GM12878 (cell line): ENCODE data around the gene DIAPH3. TPM values are rescaled to one million over a fixed set of nuclear protein-coding genes. Genes with fewer than 3 reads are reported as not detected.

Source experiments
- ATAC-seq: fragments of 200-7000 bp; cut with Tn5 transposase; 3 replicates; pipeline ENCODE4 v1.9.1; 2020; ENCODE audit warnings: mild to moderate bottlenecking, moderate library complexity
- BruUV-seq: library from RNA; stranded (reverse); fragments of 400-500 nt; replicated peaks from 2 replicates; lab custom pipeline; 2021; lab: Mats Ljungman, UMichigan
- CTCF ChIA-PET: fragments of 300-600 bp; sonication (Branson Sonifier 250); formaldehyde crosslinking; extraction: SDS; loops from one replicate; lab custom pipeline; 2021; ENCODE audit warnings: inconsistent platforms; lab: Yijun Ruan, JAX
- POLR2A ChIA-PET: fragments of 350-600 bp; formaldehyde crosslinking; extraction: SDS; loops from one replicate; lab custom pipeline; 2021; ENCODE audit warnings: inconsistent platforms; lab: Charles Lee
- RAD21 ChIA-PET: fragments of 300-600 bp; sonication (Branson Sonifier 250); formaldehyde crosslinking; loops from one replicate; lab custom pipeline; 2023; ENCODE audit warnings: antibody characterized with exemption; ENCODE audit not compliant: unreplicated experiment; lab: Charles Lee
- SMC1A ChIA-PET: fragments of 300-600 bp; sonication (Branson Sonifier 250); formaldehyde crosslinking; loops from one replicate; lab custom pipeline; 2023; ENCODE audit not compliant: unreplicated experiment, uncharacterized antibody; lab: Charles Lee
- DNase-seq: peaks from one replicate; pipeline ENCODE4 v3.0.0-alpha.2; 2011; ENCODE audit warnings: low read depth, low spot score
- FAIRE-seq: peaks from 3 replicates; lab custom pipeline; 2011; peaks lifted over from hg19 to GRCh38; lab: Jason Lieb, UNC
- H2AFZ ChIP-seq: 2 replicates; pipeline ENCODE4 v1.6.0; 2011; ENCODE audit warnings: low read depth, low read length, control low read depth; ENCODE audit not compliant: control insufficient read depth
- H3K27ac ChIP-seq: 2 replicates; pipeline ENCODE4 v1.5.1; 2011; ENCODE audit warnings: control low read depth; ENCODE audit not compliant: control insufficient read depth, insufficient read depth
- H3K27me3 ChIP-seq, 2 experiments: replicated peaks in 1 of 2; 2 replicates each; pipeline versions ENCODE4 v1.6.0 to v1.6.1; 2011; ENCODE audit warnings: low read length in 1 of 2; ENCODE audit not compliant: control insufficient read depth in 2 of 2, insufficient read depth in 2 of 2
- H3K36me3 ChIP-seq, 2 experiments: 2 replicates each; pipeline ENCODE4 v1.5.1; 2011; ENCODE audit warnings: low read length in 1 of 2; ENCODE audit not compliant: control insufficient read depth in 2 of 2, insufficient read depth in 2 of 2
- H3K4me1 ChIP-seq: 2 replicates; pipeline ENCODE4 v1.6.1; 2011; ENCODE audit warnings: mild to moderate bottlenecking, low read length, moderate library complexity, mixed read lengths; ENCODE audit not compliant: control insufficient read depth, insufficient read depth
- H3K4me2 ChIP-seq: 2 replicates; pipeline ENCODE4 v1.6.0; 2011; ENCODE audit warnings: control low read depth; ENCODE audit not compliant: control insufficient read depth, insufficient read depth
- H3K4me3 ChIP-seq: fragments of 200-600 bp; sonication (generic); 2 replicates; pipeline ENCODE4 v1.5.1; 2016
- H3K79me2 ChIP-seq: 2 replicates; pipeline ENCODE4 v1.6.0; 2011; ENCODE audit warnings: low read length; ENCODE audit not compliant: control insufficient read depth, insufficient read depth
- H3K9ac ChIP-seq: 2 replicates; pipeline ENCODE4 v1.8.0; 2011; ENCODE audit warnings: low read length, control low read depth, mixed read lengths; ENCODE audit not compliant: control insufficient read depth, insufficient read depth
- H3K9me3 ChIP-seq: replicated peaks from 3 replicates; pipeline ENCODE4 v1.5.1; 2011; ENCODE audit warnings: mild to moderate bottlenecking, low read length; ENCODE audit not compliant: control insufficient read depth, insufficient read depth
- H4K20me1 ChIP-seq: 2 replicates; pipeline ENCODE4 v1.6.0; 2011; ENCODE audit not compliant: control insufficient read depth, insufficient read depth
- ATF7 ChIP-seq: fragments of 450-650 bp; IDR thresholded peaks from 2 replicates; pipeline ENCODE4 v1.6.1; 2016; ENCODE audit warnings: low read depth, mild to moderate bottlenecking
- BMI1 ChIP-seq: fragments of 450-650 bp; IDR thresholded peaks from 2 replicates; pipeline ENCODE4 v1.6.1; 2016; ENCODE audit warnings: mild to moderate bottlenecking, moderate library complexity, borderline replicate concordance
- CHD2 ChIP-seq: IDR thresholded peaks from 2 replicates; pipeline ENCODE4 v1.6.1; 2011; ENCODE audit warnings: low read depth, low read length, improper control_type of control experiment, borderline replicate concordance
- KLF5 ChIP-seq: fragments of 450-650 bp; IDR thresholded peaks from 2 replicates; pipeline ENCODE4 v1.6.1; 2014; ENCODE audit warnings: mild to moderate bottlenecking; ENCODE audit not compliant: partially characterized antibody
- MYC ChIP-seq: IDR thresholded peaks from 2 replicates; pipeline ENCODE4 v1.6.1; 2011; ENCODE audit warnings: mild to moderate bottlenecking, low read length, moderate library complexity, inconsistent platforms; ENCODE audit not compliant: insufficient read depth, insufficient replicate concordance, insufficient read length, severe bottlenecking
- TCF3 ChIP-seq: IDR thresholded peaks from 2 replicates; pipeline ENCODE4 v1.6.1; 2012; ENCODE audit warnings: low read depth, mild to moderate bottlenecking, low read length, borderline replicate concordance; ENCODE audit not compliant: insufficient read depth
- WRNIP1 ChIP-seq: IDR thresholded peaks from 2 replicates; pipeline ENCODE4 v1.6.1; 2011; ENCODE audit warnings: low read depth, low read length, improper control_type of control experiment, borderline replicate concordance
- ZBED1 ChIP-seq: IDR thresholded peaks from 2 replicates; pipeline ENCODE4 v1.6.1; 2016; ENCODE audit warnings: borderline replicate concordance
- ZNF274 ChIP-seq: IDR thresholded peaks from one replicate; pipeline ENCODE4 v1.8.0; 2011; ENCODE audit not compliant: insufficient read length, insufficient read depth
- ZNF384 ChIP-seq: IDR thresholded peaks from 2 replicates; pipeline ENCODE4 v1.6.1; 2012; ENCODE audit warnings: low read depth, mild to moderate bottlenecking, low read length, improper control_type of control experiment, borderline replicate concordance
- WGBS: methylation state at CpG from one replicate; pipeline ENCODE4 v1.1.6; 2016; ENCODE audit warnings: low lambda C conversion rate; ENCODE audit not compliant: insufficient replicate concordance, insufficient coverage; ENCODE audit errors: missing lambda C conversion rate; 5-methylcytosine and 5-hydroxymethylcytosine counted together
- in situ Hi-C: fragments of 300-500 bp; cut with MboI; formaldehyde crosslinking; loops from 9 replicates; pipeline ENCODE4 v1.14.3; 2018; ENCODE audit warnings: mixed read lengths
- intact Hi-C: fragments of 100-400 bp; cut with micrococcal nuclease; formaldehyde crosslinking; loops from one replicate; pipeline ENCODE4 v1.14.2; 2022; ENCODE audit not compliant: unreplicated experiment
- polyA plus RNA-seq, 11 experiments: library from polyadenylated mRNA; depleted of rRNA in 4 of 11; unstranded in 6 of 11; stranded (reverse) in 5 of 11; fragments of >200 nt; fragmentation: Nextera tagmentation in 4 of 11; fragmentation: Illumina TruSeq in 1 of 11; extraction: Ambion mirVana in 4 of 11; extraction: Trizol in 1 of 11; gene quantifications; 1 replicate in 1 of 11; 2 replicates in 10 of 11; pipeline versions ENCODE4 v1.2.1 to v1.2.3, GENCODE V29; 2011 to 2016; ENCODE audit warnings: inconsistent platforms in 2 of 11, missing spikeins in 2 of 11, low read depth in 1 of 11
- total RNA-seq, 4 experiments: library from RNA; depleted of rRNA in 3 of 4; stranded (reverse); fragments of >200 nt in 3 of 4; fragmentation: Illumina TruSeq in 1 of 4; extraction: Trizol in 1 of 4; gene quantifications; 2 replicates each; pipeline versions ENCODE4 v1.2.1 to v1.2.3, GENCODE V29; 2013 to 2021
- TF ChIP-seq, protein P1 (sequence below): fragments of 450-650 bp; formaldehyde crosslinking; IDR thresholded peaks from 2 replicates; pipeline ENCODE4 v1.4.0; 2020; ENCODE audit warnings: mild to moderate bottlenecking, moderate library complexity
- TF ChIP-seq, protein P2 (sequence below): fragments of 450-650 bp; IDR thresholded peaks from 2 replicates; pipeline ENCODE4 v1.6.1; 2017; ENCODE audit warnings: borderline replicate concordance

Gene DIAPH3
- total and polyA plus RNA-seq, 10 of the 15 experiments (the other 5 are each of a cell fraction or from before 2014, with no cell fraction given): 10.1 to 25.2 (median 15.4) TPM

DNA sequence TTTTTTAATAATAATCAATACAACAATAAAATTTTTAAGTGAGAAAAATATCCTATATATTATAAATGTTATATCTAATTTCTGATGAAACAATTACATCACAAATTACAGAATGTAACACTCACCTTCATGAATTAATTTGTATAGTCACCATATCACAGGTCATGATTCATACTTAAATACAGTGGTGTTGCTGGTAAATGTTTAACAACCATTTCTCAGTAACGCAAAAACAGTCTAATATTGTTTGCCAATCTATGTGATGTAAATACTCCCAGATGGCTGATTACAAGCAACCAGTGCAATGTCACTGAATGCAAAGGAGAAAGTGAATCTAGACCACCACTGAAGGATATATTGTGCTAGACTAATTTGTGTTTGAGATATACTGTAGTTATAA is 97.5 kb downstream of the DIAPH3 start:
- POLR2A ChIA-PET: no interaction called here
- Histone ChIP-seq H3K27ac (no peak overlapping the region), H3K36me3 (no peaks in the 10 kb centered on the region), H2AFZ (no peak overlapping the region), H3K4me2 (no peak overlapping the region), H3K4me1 (no peaks in the 10 kb centered on the region), H3K79me2 (no peaks in the 10 kb centered on the region), H4K20me1 (no peaks in the 10 kb centered on the region), H3K9ac (no peak overlapping the region), H3K9me3 (no peaks in the 10 kb centered on the region; the same call in 2 of the 3 replicates), H3K27me3 (no peaks in the 10 kb centered on the region), H3K4me3 (no peak overlapping the region)
- ATAC-seq: no peak
- no TSS peak for BruUV-seq
- WGBS: 100% methylated on average over 1 of the region's 1 CpG
- TF ChIP-seq TCF3: no peak
- no peak for TF ChIP-seq CHD2
- TF ChIP-seq KLF5: no peak
- TF ChIP-seq, protein P1, sequence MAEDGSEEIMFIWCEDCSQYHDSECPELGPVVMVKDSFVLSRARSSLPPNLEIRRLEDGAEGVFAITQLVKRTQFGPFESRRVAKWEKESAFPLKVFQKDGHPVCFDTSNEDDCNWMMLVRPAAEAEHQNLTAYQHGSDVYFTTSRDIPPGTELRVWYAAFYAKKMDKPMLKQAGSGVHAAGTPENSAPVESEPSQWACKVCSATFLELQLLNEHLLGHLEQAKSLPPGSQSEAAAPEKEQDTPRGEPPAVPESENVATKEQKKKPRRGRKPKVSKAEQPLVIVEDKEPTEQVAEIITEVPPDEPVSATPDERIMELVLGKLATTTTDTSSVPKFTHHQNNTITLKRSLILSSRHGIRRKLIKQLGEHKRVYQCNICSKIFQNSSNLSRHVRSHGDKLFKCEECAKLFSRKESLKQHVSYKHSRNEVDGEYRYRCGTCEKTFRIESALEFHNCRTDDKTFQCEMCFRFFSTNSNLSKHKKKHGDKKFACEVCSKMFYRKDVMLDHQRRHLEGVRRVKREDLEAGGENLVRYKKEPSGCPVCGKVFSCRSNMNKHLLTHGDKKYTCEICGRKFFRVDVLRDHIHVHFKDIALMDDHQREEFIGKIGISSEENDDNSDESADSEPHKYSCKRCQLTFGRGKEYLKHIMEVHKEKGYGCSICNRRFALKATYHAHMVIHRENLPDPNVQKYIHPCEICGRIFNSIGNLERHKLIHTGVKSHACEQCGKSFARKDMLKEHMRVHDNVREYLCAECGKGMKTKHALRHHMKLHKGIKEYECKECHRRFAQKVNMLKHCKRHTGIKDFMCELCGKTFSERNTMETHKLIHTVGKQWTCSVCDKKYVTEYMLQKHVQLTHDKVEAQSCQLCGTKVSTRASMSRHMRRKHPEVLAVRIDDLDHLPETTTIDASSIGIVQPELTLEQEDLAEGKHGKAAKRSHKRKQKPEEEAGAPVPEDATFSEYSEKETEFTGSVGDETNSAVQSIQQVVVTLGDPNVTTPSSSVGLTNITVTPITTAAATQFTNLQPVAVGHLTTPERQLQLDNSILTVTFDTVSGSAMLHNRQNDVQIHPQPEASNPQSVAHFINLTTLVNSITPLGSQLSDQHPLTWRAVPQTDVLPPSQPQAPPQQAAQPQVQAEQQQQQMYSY (CRISPR knock-in tag): no peak
- no peak for TF ChIP-seq ZBED1
- no peak for TF ChIP-seq WRNIP1
- TF ChIP-seq BMI1: no peak
- TF ChIP-seq ATF7: no peak
- TF ChIP-seq, protein P2, sequence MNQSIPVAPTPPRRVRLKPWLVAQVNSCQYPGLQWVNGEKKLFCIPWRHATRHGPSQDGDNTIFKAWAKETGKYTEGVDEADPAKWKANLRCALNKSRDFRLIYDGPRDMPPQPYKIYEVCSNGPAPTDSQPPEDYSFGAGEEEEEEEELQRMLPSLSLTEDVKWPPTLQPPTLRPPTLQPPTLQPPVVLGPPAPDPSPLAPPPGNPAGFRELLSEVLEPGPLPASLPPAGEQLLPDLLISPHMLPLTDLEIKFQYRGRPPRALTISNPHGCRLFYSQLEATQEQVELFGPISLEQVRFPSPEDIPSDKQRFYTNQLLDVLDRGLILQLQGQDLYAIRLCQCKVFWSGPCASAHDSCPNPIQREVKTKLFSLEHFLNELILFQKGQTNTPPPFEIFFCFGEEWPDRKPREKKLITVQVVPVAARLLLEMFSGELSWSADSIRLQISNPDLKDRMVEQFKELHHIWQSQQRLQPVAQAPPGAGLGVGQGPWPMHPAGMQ: no peak
- no peak for TF ChIP-seq MYC
- no peak for TF ChIP-seq ZNF274
- TF ChIP-seq ZNF384: no peak
- FAIRE-seq: no peak
- RAD21 ChIA-PET: no interaction called here
- SMC1A ChIA-PET: interaction anchor here (2.5 kb wide), 1 partner anchor 8 kb away, joined by 6 read pairs; no protein-coding TSS in a partner anchor
- no peak for DNase-seq
- in situ Hi-C loops (no loop called here), intact Hi-C loops (no loop called here)
- CTCF ChIA-PET: no interaction called here
